Measurements from ENCODE around the gene MOK.

Gene MOK

GRCh38 chr14:102277874-102278630 lies 26.9 kb downstream of the MOK start:
- no peak overlapping the region for H2AFZ ChIP-seq (ENCODE audit: low read depth, low read length, severe bottlenecking)
- no peak overlapping the region for H3K9ac ChIP-seq (ENCODE audit: low read length)
- no peaks in the 10 kb centered on the region for H3K79me2 ChIP-seq (ENCODE audit: insufficient read depth, low read length)
- no peaks in the 10 kb centered on the region for H4K20me1 ChIP-seq (ENCODE audit: low read depth, low read length)
- H3K4me3 ChIP-seq (ENCODE audit: insufficient read depth, low read length, poor library complexity, severe bottlenecking) = no peak overlapping the region
- H3K36me3 ChIP-seq (ENCODE audit: low read length) = no peaks in the 10 kb centered on the region
- H3K27me3 ChIP-seq (ENCODE audit: low read length) = no peaks in the 10 kb centered on the region
- H3K9me2 ChIP-seq (replicated peaks; ENCODE audit: insufficient read depth, low read length) = no peaks in the 10 kb centered on the region
- no peak for TF ChIP-seq CTCF (IDR thresholded peaks at IDR 0.05; ENCODE audit: insufficient read depth, low read length, poor library complexity, severe bottlenecking)
- TF ChIP-seq EZH2phosphoT487 (conservative IDR thresholded peaks at IDR 0.05; ENCODE audit: low read length) = no peak
- H3K27ac ChIP-seq (ENCODE audit: low read depth, low read length) = no peak overlapping the region
- no peaks in the 10 kb centered on the region for H3K9me3 ChIP-seq (ENCODE audit: insufficient read depth, low read length)
- no peak overlapping the region for H3K4me2 ChIP-seq (ENCODE audit: low read depth, low read length, poor library complexity, severe bottlenecking)
- H3F3A ChIP-seq (ENCODE audit: insufficient read depth) = no peaks in the 10 kb centered on the region

DNA sequence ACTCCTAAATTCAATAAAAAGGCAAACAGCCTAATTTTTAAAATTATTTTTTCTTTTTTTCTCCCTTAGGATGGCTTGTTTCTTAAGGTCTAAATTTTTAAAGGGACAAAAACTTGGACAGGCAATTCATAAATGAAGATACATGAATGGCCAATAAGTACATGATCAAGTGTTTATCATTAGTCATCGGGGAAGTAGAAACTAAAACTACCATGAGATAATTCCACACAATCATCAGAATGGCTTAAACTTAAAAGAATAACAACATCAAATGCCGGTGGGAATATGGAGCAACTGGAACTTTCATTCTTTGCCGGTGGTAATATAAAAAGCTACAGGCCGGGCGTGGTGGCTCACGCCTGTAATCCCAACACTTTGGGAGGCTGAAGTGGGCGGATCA lies 29.1 kb downstream of the MOK start:
- Histone ChIP-seq H3K9ac (ENCODE audit: low read length) (no peak overlapping the region), H3F3A (ENCODE audit: insufficient read depth) (no peaks in the 10 kb centered on the region), H3K27ac (ENCODE audit: low read depth, low read length) (no peak overlapping the region), H3K9me3 (ENCODE audit: insufficient read depth, low read length) (no peaks in the 10 kb centered on the region), H3K4me2 (ENCODE audit: low read depth, low read length, poor library complexity, severe bottlenecking) (no peak overlapping the region), H4K20me1 (ENCODE audit: low read depth, low read length) (no peaks in the 10 kb centered on the region), H3K36me3 (ENCODE audit: low read length) (no peaks in the 10 kb centered on the region), H3K4me3 (ENCODE audit: insufficient read depth, low read length, poor library complexity, severe bottlenecking) (no peak overlapping the region), H3K79me2 (ENCODE audit: insufficient read depth, low read length) (no peaks in the 10 kb centered on the region), H3K9me2 (replicated peaks; ENCODE audit: insufficient read depth, low read length) (no peaks in the 10 kb centered on the region), H3K27me3 (ENCODE audit: low read length) (no peaks in the 10 kb centered on the region), H2AFZ (ENCODE audit: low read depth, low read length, severe bottlenecking) (no peak overlapping the region)
- no peak for TF ChIP-seq CTCF (IDR thresholded peaks at IDR 0.05; ENCODE audit: insufficient read depth, low read length, poor library complexity, severe bottlenecking)
- TF ChIP-seq EZH2phosphoT487 (conservative IDR thresholded peaks at IDR 0.05; ENCODE audit: low read length) = no peak

DNA sequence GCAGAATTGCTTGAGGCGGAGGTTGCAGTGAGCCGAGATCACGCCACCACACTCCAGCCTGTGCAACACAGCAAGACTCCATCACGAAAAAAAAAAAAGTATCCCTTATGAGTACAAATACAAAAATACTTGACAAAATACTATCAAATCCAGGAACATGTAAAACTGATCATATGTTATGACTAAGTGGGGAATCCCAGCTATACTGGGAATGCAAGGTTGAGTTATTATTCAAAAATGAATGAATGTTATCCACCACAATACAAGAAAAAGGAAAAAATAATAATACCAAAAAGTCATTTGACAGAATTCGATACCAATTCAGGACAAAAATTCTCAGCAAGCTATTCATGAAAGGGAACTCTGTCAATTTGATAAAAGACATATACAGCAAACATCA lies 32.6 kb downstream of the MOK start:
- Histone ChIP-seq H3K4me2 (ENCODE audit: low read depth, low read length, poor library complexity, severe bottlenecking) (no peak overlapping the region), H4K20me1 (ENCODE audit: low read depth, low read length) (no peaks in the 10 kb centered on the region), H3K79me2 (ENCODE audit: insufficient read depth, low read length) (no peaks in the 10 kb centered on the region), H3K9ac (ENCODE audit: low read length) (no peak overlapping the region), H3K27me3 (ENCODE audit: low read length) (no peaks in the 10 kb centered on the region), H2AFZ (ENCODE audit: low read depth, low read length, severe bottlenecking) (no peak overlapping the region), H3K4me3 (ENCODE audit: insufficient read depth, low read length, poor library complexity, severe bottlenecking) (no peak overlapping the region), H3F3A (ENCODE audit: insufficient read depth) (no peaks in the 10 kb centered on the region), H3K27ac (ENCODE audit: low read depth, low read length) (no peak overlapping the region), H3K9me3 (ENCODE audit: insufficient read depth, low read length) (no peaks in the 10 kb centered on the region), H3K36me3 (ENCODE audit: low read length) (no peaks in the 10 kb centered on the region), H3K9me2 (replicated peaks; ENCODE audit: insufficient read depth, low read length) (no peaks in the 10 kb centered on the region)
- TF ChIP-seq EZH2phosphoT487 (conservative IDR thresholded peaks at IDR 0.05; ENCODE audit: low read length) (no peak), CTCF (IDR thresholded peaks at IDR 0.05; ENCODE audit: insufficient read depth, low read length, poor library complexity, severe bottlenecking) (no peak)

Measured in SU-DHL-6 (cell line).